HG03196 (cell line): ENCODE results near the gene RASSF9.

Experiments used
- ATAC-seq: cut with Tn5 transposase; IDR thresholded peaks from one replicate; pipeline ENCODE4 v1.9.1; 2021; ENCODE audit not compliant: unreplicated experiment

The RASSF9 gene

DNA sequence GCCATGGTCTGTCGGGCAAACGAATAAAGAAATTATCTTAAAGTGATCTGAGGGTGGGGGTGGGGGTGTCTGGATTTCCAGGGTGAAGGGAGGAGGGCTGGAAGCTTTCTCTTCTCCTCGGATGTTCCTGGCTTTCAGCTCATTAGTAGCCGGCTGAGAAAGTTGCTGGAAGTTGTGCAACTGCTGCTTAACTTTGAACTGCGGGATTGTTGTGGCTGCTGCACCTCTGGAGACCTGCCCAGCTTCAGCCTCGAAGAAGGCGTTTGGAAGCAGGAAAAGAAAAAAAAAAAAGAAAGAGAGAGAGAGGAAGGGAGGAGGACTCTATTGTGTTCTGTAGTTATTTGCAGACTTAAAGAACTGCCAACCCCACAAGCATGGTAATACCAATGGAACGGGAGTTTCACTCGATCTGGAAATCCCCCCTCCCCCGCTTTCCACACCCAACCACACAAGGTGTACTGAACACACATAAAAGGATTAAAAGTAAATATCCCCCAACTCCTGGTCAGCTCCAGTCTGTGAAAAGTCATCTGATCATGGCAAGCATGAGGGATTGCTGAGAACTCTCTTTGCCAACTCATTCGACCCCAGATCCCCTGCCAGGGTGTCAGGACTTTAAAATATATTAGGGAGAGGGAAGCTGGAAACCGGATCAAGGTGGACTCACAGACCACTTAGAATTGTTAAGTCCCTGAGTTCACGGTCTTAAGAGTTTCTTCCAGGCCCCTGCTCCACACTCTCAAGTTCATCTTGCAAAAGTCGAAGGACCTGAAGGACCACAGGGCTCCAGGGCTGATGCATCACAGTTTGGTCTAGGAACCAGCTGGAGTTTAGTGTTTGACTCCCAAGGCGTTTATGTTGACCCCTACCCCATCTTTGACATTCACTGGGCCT lies at the start of gene RASSF9:
Gene RASSF9, minus strand, starts transcription at position 213 of the 894 bp plus-strand sequence. Its CDS starts 208 bp downstream, at position 5.
- no peak for ATAC-seq

DNA sequence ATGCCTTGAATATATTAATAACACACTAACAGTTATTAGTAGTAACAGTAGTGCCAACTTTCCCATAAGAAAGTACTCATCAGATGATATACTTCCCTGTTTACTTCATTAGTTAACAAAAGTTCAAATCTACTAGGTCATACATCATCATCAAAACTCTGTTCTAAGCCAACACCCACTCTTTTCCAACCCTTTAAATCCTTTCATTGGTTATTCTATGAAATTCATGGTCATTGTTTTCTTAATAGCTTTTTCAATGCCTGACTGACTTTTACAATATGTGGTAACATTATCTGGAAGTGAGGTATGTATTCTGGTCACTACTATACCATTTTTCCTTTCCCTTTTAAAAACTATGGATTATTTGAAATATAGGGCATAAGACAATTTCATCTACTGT lies 47.6 kb upstream of the RASSF9 start:
- no peak for ATAC-seq

DNA sequence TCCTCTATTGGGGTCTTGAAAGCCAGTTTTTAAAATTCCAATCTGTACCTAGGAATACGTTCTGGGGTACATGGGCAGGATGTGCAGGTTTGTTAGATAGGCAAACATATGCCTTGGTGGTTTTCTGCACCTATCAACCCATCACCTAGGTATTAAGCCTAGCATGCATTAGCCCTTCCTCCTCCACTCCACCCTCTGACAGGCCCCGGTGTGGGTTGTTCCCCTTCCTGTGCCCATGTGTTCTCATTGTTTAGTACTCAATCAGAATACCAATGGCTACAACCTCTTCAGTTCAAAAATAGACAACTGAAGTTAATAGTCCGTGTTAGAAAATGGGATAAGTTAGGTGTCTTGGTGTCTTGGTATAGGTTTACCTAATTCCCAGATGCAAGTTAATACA lies 41.2 kb upstream of the RASSF9 start:
- ATAC-seq: no peak

DNA sequence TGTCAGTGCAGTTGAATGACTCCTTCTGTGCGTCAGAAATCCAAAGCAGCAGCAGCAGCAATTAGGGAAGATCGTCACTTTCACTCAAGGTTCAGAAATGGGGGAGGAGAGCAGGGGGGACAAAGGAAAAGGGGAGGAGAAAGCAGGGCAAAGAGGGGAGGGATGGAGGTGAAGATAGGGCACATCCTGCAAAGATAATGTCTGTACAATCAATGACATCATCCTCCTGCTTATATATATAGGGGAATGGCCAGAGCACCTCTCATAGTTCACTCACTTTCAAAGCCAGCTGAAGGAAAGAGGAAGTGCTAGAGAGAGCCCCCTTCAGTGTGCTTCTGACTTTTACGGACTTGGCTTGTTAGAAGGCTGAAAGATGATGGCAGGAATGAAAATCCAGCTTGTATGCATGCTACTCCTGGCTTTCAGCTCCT lies 37.8 kb upstream of the RASSF9 start, which contains the start of gene NTS:
Gene NTS, plus strand, starts transcription at position 265 of the 431 bp plus-strand sequence. Its CDS starts 109 bp downstream, at position 374.
- peak; percentile 89 for ATAC-seq

DNA sequence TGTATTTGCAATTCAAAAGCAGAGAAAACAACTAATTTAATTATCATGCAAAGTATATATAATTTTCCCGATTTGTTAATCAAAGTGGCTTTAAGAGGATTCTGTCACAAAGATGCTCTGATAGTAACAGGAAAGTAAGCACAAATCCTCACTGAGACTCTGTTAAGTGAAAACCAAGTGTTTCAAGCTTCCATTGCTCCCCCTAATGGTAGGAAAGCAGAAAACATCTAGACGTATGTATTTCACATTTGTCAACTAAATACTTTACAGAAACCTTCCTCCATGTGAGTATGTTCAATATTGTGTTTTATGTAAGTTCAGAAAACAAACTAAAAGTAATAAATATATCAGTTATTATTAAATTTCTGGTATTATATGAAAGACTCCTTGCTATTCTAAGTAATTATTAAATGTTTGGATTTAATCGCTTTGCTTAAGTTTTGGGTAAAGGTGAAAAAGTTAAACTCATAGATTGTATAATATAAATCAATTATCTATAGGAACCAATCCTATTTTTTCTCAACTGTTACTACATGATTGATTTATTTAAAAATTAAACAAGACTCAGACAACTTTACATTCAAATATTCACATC lies 36.4 kb upstream of the RASSF9 start:
- ATAC-seq: no peak

DNA sequence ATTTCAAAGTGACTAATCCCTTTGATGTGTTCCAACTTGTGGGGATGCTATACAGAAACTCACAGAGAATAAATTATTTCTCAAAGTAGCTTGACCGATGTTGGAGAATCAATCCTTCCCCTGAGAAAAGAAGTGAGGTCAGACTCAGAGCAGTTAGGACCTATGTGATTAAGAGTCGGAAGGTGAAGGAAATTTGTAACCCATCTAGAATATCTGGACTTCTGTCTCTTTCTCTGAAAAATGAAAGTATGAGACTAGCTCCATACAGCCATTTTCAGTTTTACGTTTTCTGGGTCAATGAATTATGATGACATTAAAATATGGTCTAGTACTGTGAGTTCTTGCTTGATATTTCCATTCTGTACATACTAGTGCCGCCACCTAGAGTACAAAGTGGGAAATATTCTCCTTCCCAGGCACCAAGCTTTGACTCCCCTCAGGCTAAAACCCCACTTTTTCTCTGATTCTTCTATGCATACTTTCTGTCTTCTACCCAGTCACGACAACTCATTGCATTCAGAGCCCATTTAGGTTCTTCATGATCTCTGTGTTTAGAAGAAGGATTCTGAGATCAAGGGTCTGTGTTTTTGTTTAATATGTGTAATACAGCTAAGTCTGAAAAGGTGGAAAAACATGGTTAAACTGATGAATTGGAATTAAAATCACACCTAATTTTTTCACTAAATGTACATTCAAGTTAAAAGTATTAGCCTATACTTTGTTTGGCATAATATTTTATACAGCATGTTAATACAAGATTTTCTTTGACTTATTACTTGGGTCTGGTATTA lies 31.0 kb upstream of the RASSF9 start:
- peak; percentile 94 for ATAC-seq

DNA sequence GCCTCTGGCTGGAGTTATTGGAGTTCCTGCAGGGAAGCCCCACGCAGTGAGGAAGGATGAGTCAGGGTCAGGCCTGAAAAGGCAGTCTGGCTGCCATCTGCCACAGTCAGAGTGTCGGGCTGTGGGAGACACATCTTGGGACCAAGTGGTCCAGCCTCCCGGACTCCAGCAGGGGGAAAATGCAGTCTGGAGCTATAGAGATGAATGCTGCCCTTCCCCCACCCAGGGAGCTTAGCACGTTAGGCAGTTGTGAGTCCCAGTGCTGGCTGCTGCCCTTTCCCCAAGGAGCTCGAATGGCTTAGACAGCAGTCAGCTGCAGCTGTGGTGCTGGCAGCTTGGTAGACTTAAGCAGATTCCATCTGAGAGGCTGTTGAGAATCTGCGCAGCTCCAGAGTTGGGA lies 29.7 kb upstream of the RASSF9 start:
- no peak for ATAC-seq

DNA sequence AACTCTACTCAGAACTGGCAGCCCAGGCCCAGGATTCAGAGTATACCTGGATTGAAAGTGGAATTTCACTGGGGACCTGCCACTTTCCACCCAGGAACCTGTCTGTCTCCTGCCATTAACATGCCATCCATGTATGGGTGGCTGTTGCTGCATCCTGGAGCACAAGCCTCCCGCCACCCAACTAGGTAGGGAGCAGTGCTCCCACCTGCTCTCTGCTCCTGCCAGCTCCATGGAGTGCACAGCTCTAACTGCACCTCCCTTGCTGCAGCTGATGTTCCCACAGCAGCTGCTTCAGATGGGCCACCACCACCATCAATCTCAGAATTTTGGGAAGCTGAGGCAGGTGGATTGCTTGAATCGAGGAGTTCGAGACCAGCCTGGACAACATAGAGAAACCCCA lies 20.8 kb upstream of the RASSF9 start:
- ATAC-seq: no peak

DNA sequence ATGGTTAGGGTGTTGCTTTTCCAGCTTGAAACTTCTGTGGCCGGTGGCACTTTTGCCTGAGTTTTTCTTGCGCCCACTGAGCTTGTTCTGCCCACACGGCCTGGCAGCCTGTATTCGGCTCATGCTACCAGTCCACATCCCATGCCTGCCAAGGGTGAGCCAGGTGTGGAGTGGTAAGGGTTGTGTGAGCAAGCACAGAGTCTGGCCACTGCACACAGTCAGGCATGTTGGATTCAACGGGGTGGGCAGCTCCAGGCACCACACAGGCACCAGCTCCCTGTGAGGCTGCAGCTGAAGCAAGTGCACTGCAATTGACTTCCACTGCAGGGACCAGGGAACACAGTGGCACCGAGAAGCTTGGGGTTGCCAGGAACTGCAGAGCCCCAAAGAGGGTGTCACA lies 19.1 kb upstream of the RASSF9 start:
- no peak for ATAC-seq

DNA sequence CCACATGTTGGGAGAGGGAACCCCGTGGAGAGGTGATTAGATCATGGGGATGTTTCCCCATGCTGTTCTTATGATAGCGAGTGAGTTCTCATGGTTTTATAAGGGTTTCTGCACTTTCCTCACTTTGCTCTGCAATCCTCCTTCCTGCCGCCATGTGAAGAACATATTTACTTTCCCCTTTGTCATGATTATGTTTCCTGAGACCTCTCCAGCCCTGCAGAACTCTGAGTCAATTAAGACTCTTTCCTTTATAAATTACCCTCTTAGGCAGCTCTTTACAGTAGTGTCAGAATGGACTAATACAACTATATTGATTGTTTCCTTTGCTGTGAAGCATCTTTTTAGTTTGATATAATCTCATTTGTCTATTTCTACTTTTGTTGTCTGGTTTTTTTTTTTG lies 13.1 kb upstream of the RASSF9 start:
- no peak for ATAC-seq

DNA sequence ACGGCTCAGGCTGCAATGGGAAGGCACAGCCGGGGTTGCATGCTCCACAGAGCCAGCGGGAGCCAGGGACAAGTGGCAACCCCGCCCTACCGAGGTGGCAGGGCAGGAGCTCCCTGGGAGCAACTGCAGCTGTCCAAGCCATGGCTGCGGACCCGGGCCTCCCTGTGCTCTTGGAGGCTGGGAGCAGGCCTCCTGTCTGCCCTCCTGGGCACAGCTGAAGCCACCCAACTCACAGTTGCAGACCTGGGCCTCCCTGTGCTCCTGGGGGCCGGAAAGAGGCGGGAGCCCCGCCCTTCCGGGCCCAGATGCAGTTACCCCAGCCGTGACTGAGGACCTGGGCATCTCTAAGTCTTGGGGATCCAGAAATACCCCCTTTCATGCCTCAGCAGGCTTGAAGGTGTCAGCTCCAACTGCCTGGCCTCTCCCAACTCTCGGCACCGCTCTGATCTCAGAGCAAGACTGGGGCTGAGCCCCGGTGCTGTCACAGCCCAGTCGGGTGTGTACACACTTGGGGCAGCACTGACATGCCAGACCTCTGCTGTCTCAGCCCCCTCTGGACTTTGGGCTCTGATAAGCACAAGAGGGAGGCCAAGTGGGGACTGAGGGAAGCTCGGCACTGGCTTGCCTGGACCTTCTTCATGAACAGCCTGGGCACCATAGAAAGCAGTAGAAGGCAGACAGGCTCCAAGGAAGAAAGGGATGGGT lies 7.5 kb upstream of the RASSF9 start:
- no peak for ATAC-seq

DNA sequence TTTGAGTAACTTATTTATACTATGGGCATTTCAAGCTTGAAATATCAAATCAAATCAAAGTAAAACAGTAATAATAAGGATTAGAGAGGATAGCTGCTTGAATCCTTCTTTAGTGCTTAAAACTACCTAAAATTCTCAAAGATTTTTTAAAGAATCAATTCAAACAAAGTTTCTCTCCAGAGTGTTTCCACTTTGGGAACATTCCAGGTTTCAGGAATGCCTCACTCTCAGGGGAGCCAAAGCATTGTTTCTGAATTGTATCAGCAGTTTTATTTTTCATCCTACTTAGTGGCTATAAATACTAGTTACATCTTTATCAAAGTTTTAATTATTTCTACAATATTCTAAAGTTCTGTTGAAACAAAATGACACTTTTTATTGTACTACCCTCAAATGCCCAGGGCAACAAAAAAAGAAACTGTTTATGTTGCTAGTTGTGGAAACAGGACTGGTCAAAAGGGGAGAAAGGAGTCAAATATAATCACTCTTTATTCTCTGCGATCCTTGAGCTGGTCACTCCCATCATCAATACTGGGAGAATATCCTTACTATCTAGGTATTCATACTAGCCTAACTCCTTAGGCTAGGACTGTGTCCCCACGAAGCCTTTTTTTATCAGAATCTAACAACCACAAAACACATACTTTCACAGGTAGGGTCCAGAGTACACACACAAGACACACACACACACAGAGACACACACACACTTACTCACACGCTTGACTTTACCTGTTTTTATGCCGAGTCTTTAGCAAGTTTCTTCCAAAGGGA lies 598 bp downstream of the RASSF9 start:
- ATAC-seq: no peak

DNA sequence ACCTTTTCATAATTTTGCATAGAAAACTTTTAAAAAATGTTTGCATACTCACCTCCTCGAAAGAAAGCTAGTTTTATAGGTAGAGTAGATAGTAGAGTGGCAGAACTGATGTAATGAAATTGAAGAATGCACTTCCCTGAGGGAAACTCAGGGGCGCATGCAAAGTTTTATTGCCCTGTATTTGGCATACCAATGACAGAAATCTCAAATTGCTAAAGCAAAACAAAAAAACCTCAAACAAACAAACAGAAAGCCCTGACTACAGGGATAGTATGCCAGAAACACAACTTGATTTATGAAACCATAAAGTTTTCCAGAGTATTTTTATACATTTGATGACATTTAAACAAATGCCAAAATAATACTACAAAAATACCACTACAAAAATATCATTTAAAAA lies 1.8 kb downstream of the RASSF9 start:
- no peak for ATAC-seq

DNA sequence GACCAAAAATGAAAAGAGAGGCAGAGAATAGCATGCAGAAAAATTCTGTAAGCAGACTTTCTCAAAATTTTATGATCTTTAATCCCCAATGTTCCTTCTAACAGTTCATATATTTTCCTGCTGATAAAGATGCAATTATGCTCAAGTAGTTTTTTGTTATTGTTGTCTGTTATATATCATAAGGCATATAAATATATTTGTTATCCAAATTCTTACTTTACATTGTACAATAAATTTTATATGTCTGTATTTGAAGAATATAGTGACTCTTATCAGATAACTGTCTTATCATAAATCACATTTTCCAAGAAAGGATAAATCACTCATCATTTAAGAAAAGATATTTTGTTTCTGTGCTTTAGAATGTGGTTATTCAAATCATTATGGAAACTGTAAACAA lies 2.6 kb downstream of the RASSF9 start:
- ATAC-seq: no peak

DNA sequence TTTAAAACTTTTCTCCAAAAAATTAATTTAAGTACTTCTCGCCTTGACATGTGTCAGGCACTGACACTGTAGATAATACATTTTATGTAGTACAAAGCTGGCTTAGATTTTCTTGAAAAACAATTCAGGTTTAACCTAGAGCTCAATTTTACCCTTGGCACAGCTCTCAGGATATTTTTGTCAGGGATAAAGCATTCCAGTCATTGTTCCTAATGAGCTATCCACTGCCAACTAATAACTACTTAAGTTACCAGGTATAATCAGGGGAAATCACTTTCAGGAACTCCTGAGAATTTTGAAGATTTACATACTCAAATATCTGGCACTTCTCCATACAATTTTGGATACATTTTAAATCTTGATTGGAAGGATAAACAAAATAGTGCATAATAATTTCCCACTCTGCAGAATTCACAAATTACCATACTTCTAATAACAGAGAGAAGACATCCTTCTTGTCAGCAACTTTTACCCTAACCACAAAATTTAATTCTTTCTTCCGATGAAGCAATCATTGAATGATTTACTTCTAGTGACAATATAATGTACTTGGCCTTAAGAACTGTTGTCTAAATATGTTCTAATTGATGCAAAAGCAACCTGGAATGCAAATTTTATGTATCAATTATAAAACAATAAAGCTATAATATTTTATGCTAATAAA lies 4.8 kb downstream of the RASSF9 start:
- ATAC-seq: no peak

DNA sequence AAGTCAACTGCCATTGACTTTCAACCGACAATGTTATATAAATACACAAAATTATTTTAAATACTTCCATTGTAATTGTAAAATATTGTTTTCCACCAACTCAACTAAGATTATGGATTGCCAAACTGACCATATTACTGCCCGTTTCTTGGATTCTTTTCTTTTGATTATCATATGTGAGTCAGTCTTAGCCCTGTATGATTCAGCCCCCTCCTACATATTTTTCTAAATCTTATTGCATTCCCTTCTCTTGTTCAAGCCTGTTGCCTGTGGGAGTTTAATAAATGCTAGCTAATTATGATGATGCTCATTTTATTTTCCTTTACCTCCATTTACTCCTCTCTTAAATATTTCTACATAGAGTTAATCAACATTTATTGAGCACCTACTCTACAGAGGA lies 6.8 kb downstream of the RASSF9 start:
- ATAC-seq: no peak

DNA sequence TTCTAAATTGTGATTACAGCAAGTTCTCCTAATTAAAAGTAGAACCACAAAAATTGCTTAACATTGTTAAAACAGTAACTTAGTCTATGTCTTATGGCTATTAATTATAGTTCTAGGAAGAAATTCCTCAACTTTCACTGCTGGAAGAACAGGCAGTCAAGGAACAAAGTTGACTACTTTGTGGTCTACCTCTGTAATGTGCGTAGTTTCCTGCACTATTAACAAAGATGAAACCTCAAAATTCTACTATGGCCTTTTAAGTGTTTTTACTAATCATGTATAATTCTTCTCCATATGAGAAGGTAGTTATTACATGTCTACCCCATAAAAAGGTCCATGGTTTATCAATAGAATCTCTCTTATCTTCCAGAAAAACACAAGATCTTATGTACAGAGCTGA lies 7.6 kb downstream of the RASSF9 start:
- ATAC-seq: no peak

DNA sequence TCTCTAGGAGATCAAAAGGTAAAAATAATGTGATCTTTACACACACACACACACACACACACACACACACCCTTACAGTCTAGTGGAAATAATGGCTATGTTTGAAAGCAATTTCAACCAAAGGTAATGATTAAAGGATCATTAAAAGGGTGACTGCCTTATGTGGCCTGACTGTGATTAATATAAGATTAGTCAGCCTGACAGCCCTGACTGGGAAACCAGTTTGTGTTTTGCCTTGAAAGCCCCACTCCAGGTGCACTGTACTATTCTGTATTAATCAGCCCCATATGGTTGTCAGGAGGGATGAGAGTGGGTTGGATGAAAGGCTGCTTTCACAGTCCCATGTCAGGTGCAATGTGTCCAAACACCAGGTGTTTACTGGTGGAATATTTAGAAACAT lies 10.5 kb downstream of the RASSF9 start:
- ATAC-seq: no peak

DNA sequence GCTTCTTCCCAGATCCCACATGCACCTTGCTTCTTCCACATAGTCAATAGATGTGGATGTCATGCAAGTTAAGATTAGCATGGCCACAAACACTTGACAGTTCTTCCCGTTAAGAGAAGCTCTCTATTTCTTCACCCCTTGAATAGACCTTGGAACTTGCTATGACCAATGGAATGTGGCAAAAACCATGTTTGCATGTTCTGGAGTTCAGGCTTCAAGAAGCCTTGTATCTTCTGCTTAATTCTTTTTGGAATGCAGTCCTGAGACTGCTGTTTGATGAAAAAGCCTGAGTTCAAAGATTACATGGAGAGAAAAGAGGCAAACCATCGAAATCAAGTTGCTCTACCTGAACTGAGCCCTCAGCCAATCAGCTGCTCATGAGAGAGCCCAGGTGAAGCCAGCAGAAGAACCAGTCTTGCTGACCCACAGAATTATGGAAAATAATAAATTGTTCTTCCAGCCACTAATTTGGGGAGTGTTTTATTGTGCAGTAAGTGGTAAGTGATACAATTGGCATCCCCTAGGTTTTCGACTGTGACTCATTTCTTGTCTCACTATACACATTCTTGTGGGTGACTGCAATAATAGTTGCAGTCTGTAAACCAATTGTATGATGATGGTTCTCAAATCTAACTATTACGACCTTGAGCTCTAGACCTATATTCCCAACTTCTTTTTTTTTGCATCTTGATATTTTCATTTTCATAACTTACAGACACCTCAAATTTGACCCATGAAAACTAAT lies 12.6 kb downstream of the RASSF9 start:
- no peak for ATAC-seq
